Suprapubic skin (tissue), 4 donors: ENCODE results near the gene CTNNA2. TPM values are rescaled to one million over a fixed set of nuclear protein-coding genes. Genes with fewer than 3 reads are reported as not detected.

ENCODE experiments used
- DNase-seq, 2 donors: peaks; one replicate each; pipeline ENCODE4 v3.0.0-alpha.2; 2019; ENCODE audit warnings: low spot score in 2 of 2
- H3K27ac ChIP-seq: fragments of 200-600 bp; sonication (generic); one replicate; pipeline ENCODE4 v1.5.1; 2019
- H3K27me3 ChIP-seq: fragments of 200-600 bp; sonication (generic); one replicate; pipeline ENCODE4 v1.5.1; 2019
- H3K36me3 ChIP-seq: fragments of 200-600 bp; sonication (generic); one replicate; pipeline ENCODE4 v1.5.1; 2019
- H3K4me1 ChIP-seq: fragments of 200-600 bp; sonication (generic); one replicate; pipeline ENCODE4 v1.5.1; 2019
- H3K4me3 ChIP-seq: fragments of 200-600 bp; sonication (generic); one replicate; pipeline ENCODE4 v1.5.1; 2019; ENCODE audit warnings: mild to moderate bottlenecking
- H3K9me3 ChIP-seq: fragments of 200-600 bp; sonication (generic); one replicate; pipeline ENCODE4 v1.5.1; 2019
- CTCF ChIP-seq, 2 donors: fragments of 200-600 bp in 1 of 2; fragments of 450-650 bp in 1 of 2; sonication (generic) in 1 of 2; IDR thresholded peaks; one replicate each; pipeline ENCODE4 v1.5.1; 2016 to 2019; ENCODE audit warnings: antibody characterized with exemption in 2 of 2, mild to moderate bottlenecking in 1 of 2, moderate library complexity in 1 of 2
- EP300 ChIP-seq: sonication (generic); formaldehyde crosslinking; IDR thresholded peaks from one replicate; pipeline ENCODE4 v1.6.1; 2017; ENCODE audit warnings: antibody characterized with exemption
- POLR2A ChIP-seq, 2 donors: fragments of 450-650 bp; IDR thresholded peaks; one replicate each; pipeline ENCODE4 v1.6.1; 2017; ENCODE audit warnings: antibody characterized with exemption in 2 of 2, mild to moderate bottlenecking in 2 of 2, moderate library complexity in 2 of 2
- POLR2AphosphoS5 ChIP-seq, 3 donors: sonication (generic); formaldehyde crosslinking; IDR thresholded peaks; one replicate each; pipeline ENCODE4 v1.6.1; 2017; ENCODE audit warnings: antibody characterized with exemption in 3 of 3
- WGBS: methylation state at CpG from one replicate; pipeline ENCODE4 v1.1.5; 2018; 5-methylcytosine and 5-hydroxymethylcytosine counted together
- total RNA-seq, 4 donors: library from RNA; depleted of rRNA; stranded (reverse); fragments of >200 nt; gene quantifications; one replicate each; pipeline ENCODE4 v1.1.0, GENCODE V29; 2016

The CTNNA2 gene
- total RNA-seq, 4 donors from 2014 or later, result 0.15 to 0.21 TPM; not detected in 2

DNA sequence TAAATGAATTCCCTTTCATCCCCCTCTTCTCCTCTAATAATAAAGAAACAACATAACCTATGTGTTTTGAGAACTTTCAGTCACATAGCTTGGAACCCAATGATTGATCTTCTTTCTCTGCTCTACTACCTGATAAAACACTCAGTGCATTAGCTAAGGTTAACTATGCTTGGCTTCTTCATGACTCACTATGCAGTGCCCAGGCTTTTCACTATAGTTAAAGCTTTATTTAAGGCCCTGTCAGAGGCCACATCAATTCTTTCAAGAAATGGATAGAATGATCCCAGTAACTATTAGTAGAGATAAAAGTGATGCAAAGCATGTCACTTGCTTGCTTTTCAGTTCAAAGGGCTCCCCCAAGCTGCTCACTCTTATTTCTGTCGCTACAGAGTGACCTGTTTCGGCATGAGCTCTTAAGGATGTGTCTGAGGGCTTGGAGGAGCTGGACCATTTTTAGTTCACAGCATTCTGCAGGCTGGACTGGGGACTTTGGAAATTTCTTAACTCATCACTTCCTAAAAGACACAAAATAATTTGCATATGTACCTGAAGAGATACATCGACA lies 407.7 kb downstream of the CTNNA2 start:
- DNase-seq, result no peak
- Histone ChIP-seq H3K4me3 (no peak overlapping the region), H3K36me3 (no peaks in the 10 kb centered on the region), H3K27me3 (no peaks in the 10 kb centered on the region), H3K9me3 (no peaks in the 10 kb centered on the region), H3K4me1 (no peaks in the 10 kb centered on the region), H3K27ac (no peak overlapping the region)
- 75% methylated on average over 3 of the region's 3 CpGs for WGBS
- TF ChIP-seq POLR2AphosphoS5 (IDR thresholded peaks at IDR 0.05), result no peak
- no peak for TF ChIP-seq POLR2A (IDR thresholded peaks at IDR 0.05)
- no peak for TF ChIP-seq CTCF (IDR thresholded peaks at IDR 0.05)
- no peak for TF ChIP-seq EP300

GRCh38 chr2:79929624-79930023 lies 416.8 kb downstream of the CTNNA2 start:
- H3K4me1 ChIP-seq, result no peaks in the 10 kb centered on the region
- DNase-seq, result no peak
- WGBS, result 73% methylated on average over 3 of the region's 3 CpGs

DNA sequence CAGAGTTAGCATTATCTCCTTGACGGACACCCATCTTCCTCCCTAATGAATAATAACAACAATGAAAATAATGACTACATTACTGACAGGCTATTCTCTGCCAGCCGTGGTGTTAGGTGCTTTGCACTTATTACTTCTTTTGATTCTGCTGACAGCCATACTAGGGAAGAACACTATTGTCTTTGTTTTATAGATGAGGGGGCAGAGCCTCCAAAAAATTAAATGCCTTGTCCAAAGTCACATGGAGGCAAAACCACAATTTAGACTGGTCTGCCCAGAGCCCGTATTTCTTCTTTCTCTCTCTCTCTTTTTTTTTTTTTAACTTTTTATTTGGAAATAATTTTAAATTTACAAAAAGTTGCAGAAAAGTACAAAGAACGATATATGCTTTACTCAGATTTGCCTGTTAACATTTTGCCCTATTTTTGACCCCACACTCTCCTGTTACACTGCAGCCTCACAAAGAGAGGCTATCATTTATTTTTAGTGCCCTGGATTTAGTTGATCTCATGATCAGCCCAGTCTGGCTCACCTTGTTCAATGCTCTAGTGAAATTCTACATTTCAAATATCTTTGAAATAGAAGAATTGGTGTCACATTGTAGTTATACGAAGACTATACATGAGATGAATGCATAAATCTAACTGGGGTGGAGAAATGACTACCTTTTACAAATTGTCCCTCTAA lies 422.3 kb downstream of the CTNNA2 start:
- H3K9me3 ChIP-seq, result no peaks in the 10 kb centered on the region
- no peak for TF ChIP-seq CTCF (IDR thresholded peaks at IDR 0.05)
- no peak for TF ChIP-seq EP300
- no peak for TF ChIP-seq POLR2AphosphoS5 (IDR thresholded peaks at IDR 0.05)
- H3K27ac ChIP-seq, result no peak overlapping the region
- H3K27me3 ChIP-seq, result no peaks in the 10 kb centered on the region
- 27% methylated on average over 5 of the region's 5 CpGs for WGBS
- DNase-seq, result no peak
- H3K4me3 ChIP-seq, result no peak overlapping the region
- no peaks in the 10 kb centered on the region for H3K36me3 ChIP-seq
- no peaks in the 10 kb centered on the region for H3K4me1 ChIP-seq

More at GRCh38 chr2:79929624-79930023, 416.8 kb downstream of the CTNNA2 start:
- TF ChIP-seq EP300 (no peak), POLR2AphosphoS5 (IDR thresholded peaks at IDR 0.05) (no peak), CTCF (IDR thresholded peaks at IDR 0.05) (no peak), POLR2A (IDR thresholded peaks at IDR 0.05) (no peak)
- Histone ChIP-seq H3K9me3 (no peaks in the 10 kb centered on the region), H3K27ac (no peak overlapping the region), H3K4me3 (no peak overlapping the region), H3K36me3 (no peaks in the 10 kb centered on the region), H3K27me3 (no peaks in the 10 kb centered on the region)

DNA sequence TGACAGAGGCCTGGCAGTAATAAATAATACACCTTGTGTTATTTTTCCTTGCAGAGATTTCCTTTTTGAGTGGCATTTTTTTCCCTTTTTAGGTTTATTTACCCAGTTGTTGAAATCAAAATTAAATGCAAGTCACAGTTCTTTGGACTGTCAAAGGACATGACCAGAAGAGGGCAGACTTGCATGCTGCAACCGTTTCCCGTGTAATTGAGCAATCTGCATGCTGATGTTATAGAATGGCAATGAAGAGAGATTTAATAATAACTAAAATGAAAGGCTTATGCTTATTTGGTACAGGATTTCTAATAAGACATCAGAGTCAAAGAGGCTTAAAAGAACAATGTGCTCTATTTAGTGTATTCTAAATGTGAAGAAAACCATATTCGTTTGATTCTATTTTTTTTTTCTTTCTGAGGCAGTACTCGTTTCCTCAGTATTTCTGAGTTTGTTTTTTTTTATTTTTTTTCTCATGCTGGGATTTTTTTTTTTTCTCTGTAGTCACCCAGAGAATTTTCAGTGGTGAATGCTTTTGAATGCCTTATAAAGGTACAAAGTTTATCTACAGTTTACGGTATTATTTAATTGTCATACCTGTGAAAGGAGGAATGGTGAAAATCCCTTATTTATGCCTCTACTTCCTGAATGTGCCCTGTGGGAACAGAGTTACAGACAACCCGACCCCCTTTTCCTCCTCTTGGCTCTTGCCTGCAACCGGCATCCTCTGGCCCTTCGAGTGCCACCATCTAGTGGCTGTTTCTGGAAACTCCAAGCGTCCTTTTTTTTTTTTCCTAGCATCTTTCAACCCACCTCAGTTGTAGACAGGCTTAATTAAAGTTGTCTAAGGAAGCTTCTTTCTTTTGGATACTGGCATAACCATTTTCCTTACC lies 423.2 kb downstream of the CTNNA2 start:
- TF ChIP-seq CTCF (IDR thresholded peaks at IDR 0.05), result peak; percentile 7 to 19
- no peak for TF ChIP-seq POLR2AphosphoS5 (IDR thresholded peaks at IDR 0.05)
- no peak for TF ChIP-seq EP300
- H3K4me3 ChIP-seq, result no peak overlapping the region
- H3K4me1 ChIP-seq, result no peaks in the 10 kb centered on the region
- WGBS, result 5% methylated on average over 9 of the region's 9 CpGs
- H3K27ac ChIP-seq, result no peak overlapping the region
- no peaks in the 10 kb centered on the region for H3K9me3 ChIP-seq
- H3K27me3 ChIP-seq, result no peaks in the 10 kb centered on the region
- no peaks in the 10 kb centered on the region for H3K36me3 ChIP-seq
- no peak for DNase-seq

DNA sequence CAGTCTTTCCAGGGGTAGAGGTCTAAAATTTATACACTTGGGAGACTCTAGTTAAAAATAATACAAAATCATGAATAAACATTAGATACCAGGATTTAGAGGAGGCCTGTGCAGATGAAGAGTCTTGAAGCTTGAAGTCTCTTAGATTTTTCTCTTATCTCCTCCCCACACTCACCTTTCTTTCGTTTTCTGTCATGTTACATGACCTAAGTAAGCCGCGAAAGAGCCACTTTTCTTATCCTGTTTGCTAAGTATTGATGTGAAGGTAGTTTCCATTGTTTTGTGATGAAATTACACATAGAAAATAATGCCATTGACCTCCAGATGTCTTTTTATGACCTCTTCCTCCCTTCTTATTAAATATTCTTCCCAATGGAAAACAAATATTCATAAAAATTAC lies 423.9 kb downstream of the CTNNA2 start:
- Histone ChIP-seq H3K36me3 (no peaks in the 10 kb centered on the region), H3K27ac (no peak overlapping the region), H3K4me3 (no peak overlapping the region), H3K9me3 (no peaks in the 10 kb centered on the region), H3K4me1 (no peaks in the 10 kb centered on the region), H3K27me3 (no peaks in the 10 kb centered on the region)
- DNase-seq, result no peak
- 69% methylated on average over 3 of the region's 3 CpGs for WGBS
- TF ChIP-seq POLR2A (IDR thresholded peaks at IDR 0.05) (no peak), POLR2AphosphoS5 (IDR thresholded peaks at IDR 0.05) (no peak), EP300 (no peak), CTCF (IDR thresholded peaks at IDR 0.05) (no peak)
